ENCODE measurements around the gene ARSB. TPM values are rescaled to one million over a fixed set of nuclear protein-coding genes. Genes with fewer than 3 reads are reported as not detected.
"Not testable (repeated sequence)": the region's sequence is repeated elsewhere in the genome, so short reads cannot be mapped to it uniquely, and the experiment has no call there.

ARSB gene
- total RNA-seq, 4 donors from 2014 or later, result 9.1 to 12.7 (median 10.7) TPM

GRCh38 chr5:78983601-78984438 is 1.3 kb downstream of the ARSB start:
- intact Hi-C loops (cut with DNase I; ENCODE audit: low total_unique reads), result no loop called here
- Histone ChIP-seq H3K4me1 (peaks cover 6 to 42% (median 14%) of the 10 kb centered on the region in 4 donors), H3K27me3 (no peaks in the 10 kb centered on the region), H3K9me3 (no peaks in the 10 kb centered on the region), H3K27ac (peak overlapping the region; percentile 97 to 100 (median 98)), H3K36me3 (no peaks in the 10 kb centered on the region), H3K4me3 (peak overlapping the region; percentile 73 to 97 (median 76))
- in situ Hi-C loops (cut with MboI; ENCODE audit: low pct_ligation_motif_present in 1 of 4, low pct_unique_long_range_greater_than_20kb in 1 of 4, low sequenced_read_pairs in 3 of 4), result loop anchor here in 1 of 4 donors (25.0 kb wide), 1 partner anchor 447 kb away; no protein-coding TSS in a partner anchor
- 26 to 27% methylated on average over 16 to 17 of the region's 17 CpGs for WGBS, 2 donors (ENCODE audit: low coverage in 1 of 2)
- DNase-seq, result no peak
- TF ChIP-seq CTCF (IDR thresholded peaks at IDR 0.05), result no peak

- Histone ChIP-seq H3K27ac (peak overlapping the region in 3 of 4 donors; percentile 97 to 100 (median 98)), H3K4me1 (peaks cover 6 to 42% (median 14%) of the 10 kb centered on the region in 4 donors)
- H3K4me3 ChIP-seq; H3K36me3 ChIP-seq; H3K9me3 ChIP-seq; H3K27me3 ChIP-seq; intact Hi-C loops (cut with DNase I; ENCODE audit: low total_unique reads); DNase-seq: not testable (repeated sequence)
- in situ Hi-C loops (cut with MboI; ENCODE audit: low pct_ligation_motif_present in 1 of 4, low pct_unique_long_range_greater_than_20kb in 1 of 4, low sequenced_read_pairs in 3 of 4), result loop anchor here in 1 of 4 donors (25.0 kb wide), 1 partner anchor 446 kb away; no protein-coding TSS in a partner anchor
- 95 to 100% methylated on average over 1 to 9 of the region's 9 CpGs for WGBS, 2 donors (ENCODE audit: low coverage in 1 of 2)
These were observed 1.9 kb downstream of the ARSB start for GRCh38 chr5:78983194-78983593.

- no peak for DNase-seq
- no peak overlapping the region for H3K27ac ChIP-seq
These were observed 5.2 kb downstream of the ARSB start for GRCh38 chr5:78979909-78980308.

GRCh38 chr5:78979117-78979742 is 5.9 kb downstream of the ARSB start:
- no peaks in the 10 kb centered on the region for H3K9me3 ChIP-seq
- H3K36me3 ChIP-seq, result no peaks in the 10 kb centered on the region
- H3K27me3 ChIP-seq, result no peaks in the 10 kb centered on the region
- no peak for DNase-seq
- TF ChIP-seq EP300 (IDR thresholded peaks at IDR 0.05; ENCODE audit: low read depth) (no peak), POLR2A (IDR thresholded peaks at IDR 0.05) (no peak), POLR2AphosphoS5 (IDR thresholded peaks at IDR 0.05) (no peak), CTCF (IDR thresholded peaks at IDR 0.05) (no peak)
- peaks cover 7 to 40% (median 19%) of the 10 kb centered on the region in 4 donors for H3K4me1 ChIP-seq
- in situ Hi-C loops (cut with MboI; ENCODE audit: low pct_ligation_motif_present in 1 of 4, low pct_unique_long_range_greater_than_20kb in 1 of 4, low sequenced_read_pairs in 3 of 4) (loop anchor here in 1 of 4 donors (25.0 kb wide), 1 partner anchor 442 kb away; no protein-coding TSS in a partner anchor), intact Hi-C loops (cut with DNase I; ENCODE audit: low total_unique reads) (no loop called here)
- H3K4me3 ChIP-seq, result no peak overlapping the region
- 58 to 72% methylated on average over 5 to 7 of the region's 7 CpGs for WGBS, 2 donors (ENCODE audit: low coverage in 1 of 2)
- no peak overlapping the region for H3K27ac ChIP-seq

More at GRCh38 chr5:78979909-78980308, 5.2 kb downstream of the ARSB start:
- intact Hi-C loops (cut with DNase I; ENCODE audit: low total_unique reads) (no loop called here), in situ Hi-C loops (cut with MboI; ENCODE audit: low pct_ligation_motif_present in 1 of 4, low pct_unique_long_range_greater_than_20kb in 1 of 4, low sequenced_read_pairs in 3 of 4) (loop anchor here in 1 of 4 donors (25.0 kb wide), 1 partner anchor 443 kb away; no protein-coding TSS in a partner anchor)
- no peak for TF ChIP-seq POLR2A (IDR thresholded peaks at IDR 0.05)
- no peak for TF ChIP-seq CTCF (IDR thresholded peaks at IDR 0.05)
- no peak for TF ChIP-seq EP300 (IDR thresholded peaks at IDR 0.05; ENCODE audit: low read depth)
- TF ChIP-seq POLR2AphosphoS5 (IDR thresholded peaks at IDR 0.05), result no peak
- Histone ChIP-seq H3K4me1 (peaks cover 1 to 34% (median 13%) of the 10 kb centered on the region in 4 donors), H3K4me3 (no peak overlapping the region), H3K36me3 (no peaks in the 10 kb centered on the region), H3K27me3 (no peaks in the 10 kb centered on the region), H3K9me3 (no peaks in the 10 kb centered on the region)

Data from transverse colon (tissue), 4 donors.